Small intestine (tissue), 7 donors: Measurements from ENCODE around the gene ERC2. TPM values are rescaled to one million over a fixed set of nuclear protein-coding genes. Genes with fewer than 3 reads are reported as not detected.

ENCODE experiments used
- DNase-seq, 2 donors: peaks; one replicate each; pipeline versions ENCODE4 v3.0.0 to v3.0.0-alpha.2; 2013
- FAIRE-seq: peaks from 2 replicates; lab custom pipeline; 2012; peaks lifted over from hg19 to GRCh38; lab: Jason Lieb, UNC
- H3K27ac ChIP-seq, 3 donors: one replicate each; pipeline ENCODE4 v1.5.1; 2013; ENCODE audit warnings: low read length in 2 of 3, mild to moderate bottlenecking in 2 of 3, control low read depth in 1 of 3, inconsistent platforms in 1 of 3, low read depth in 1 of 3, moderate library complexity in 1 of 3
- H3K27me3 ChIP-seq, 3 donors: one replicate each; pipeline ENCODE4 v1.6.1; 2013; ENCODE audit warnings: low read length in 3 of 3, inconsistent platforms in 1 of 3; ENCODE audit not compliant: control insufficient read depth in 3 of 3, insufficient read depth in 3 of 3
- H3K36me3 ChIP-seq, 3 donors: one replicate each; pipeline ENCODE4 v1.6.1; 2013; ENCODE audit warnings: low read length in 3 of 3, inconsistent platforms in 1 of 3, low read depth in 1 of 3, mild to moderate bottlenecking in 1 of 3, moderate library complexity in 1 of 3; ENCODE audit not compliant: control insufficient read depth in 3 of 3, insufficient read depth in 2 of 3
- H3K4me1 ChIP-seq, 3 donors: one replicate each; pipeline ENCODE4 v1.6.1; 2013; ENCODE audit warnings: low read length in 2 of 3, inconsistent platforms in 1 of 3, low read depth in 1 of 3, mild to moderate bottlenecking in 1 of 3, moderate library complexity in 1 of 3; ENCODE audit not compliant: control insufficient read depth in 3 of 3, insufficient read depth in 2 of 3
- H3K4me3 ChIP-seq, 3 donors: one replicate each; pipeline ENCODE4 v1.5.1; 2013; ENCODE audit warnings: low read length in 3 of 3, control low read depth in 1 of 3, inconsistent platforms in 1 of 3, low read depth in 1 of 3, mild to moderate bottlenecking in 1 of 3, moderate library complexity in 1 of 3
- H3K9me3 ChIP-seq, 2 donors: one replicate each; pipeline ENCODE4 v1.6.1; 2013; ENCODE audit warnings: low read depth in 1 of 2, low read length in 1 of 2; ENCODE audit not compliant: control insufficient read depth in 2 of 2, insufficient read depth in 1 of 2
- WGBS, 3 donors: extraction: QIAGEN DNeasy Blood & Tissue Kit; methylation state at CpG; one replicate each; pipeline ENCODE4 v1.1.7; 2013; 5-methylcytosine and 5-hydroxymethylcytosine counted together
- polyA plus RNA-seq, 4 donors: library from polyadenylated mRNA; stranded (reverse) in 3 of 4; unstranded in 1 of 4; fragments of 200-250 nt in 3 of 4; fragments of 120-200 nt in 1 of 4; gene quantifications; one replicate each; pipeline versions ENCODE4 v1.2.1 to v1.2.3, GENCODE V29; 2013
- donor health status: healthy with polysubstance abuse.
- donor health status: control.
- donor health status: control.
- donor health status: Bipolar disorder and iron deficiency.
- donor health status: healthy.

The ERC2 gene
- polyA plus RNA-seq, 4 donors, result 0.73 to 2.0 TPM; not detected in 2

GRCh38 chr3:56314842-56315241, 153.4 kb downstream of the ERC2 start:
- no peak overlapping the region for H3K27ac ChIP-seq
- FAIRE-seq, result no peak
- no peaks in the 10 kb centered on the region for H3K36me3 ChIP-seq
- DNase-seq, result no peak
- 68 to 74% (median 73%) methylated on average over 5 of the region's 5 CpGs for WGBS, 3 donors
- no peak overlapping the region for H3K4me3 ChIP-seq
- no peaks in the 10 kb centered on the region for H3K27me3 ChIP-seq
- no peaks in the 10 kb centered on the region for H3K9me3 ChIP-seq
- no peaks in the 10 kb centered on the region for H3K4me1 ChIP-seq

DNA sequence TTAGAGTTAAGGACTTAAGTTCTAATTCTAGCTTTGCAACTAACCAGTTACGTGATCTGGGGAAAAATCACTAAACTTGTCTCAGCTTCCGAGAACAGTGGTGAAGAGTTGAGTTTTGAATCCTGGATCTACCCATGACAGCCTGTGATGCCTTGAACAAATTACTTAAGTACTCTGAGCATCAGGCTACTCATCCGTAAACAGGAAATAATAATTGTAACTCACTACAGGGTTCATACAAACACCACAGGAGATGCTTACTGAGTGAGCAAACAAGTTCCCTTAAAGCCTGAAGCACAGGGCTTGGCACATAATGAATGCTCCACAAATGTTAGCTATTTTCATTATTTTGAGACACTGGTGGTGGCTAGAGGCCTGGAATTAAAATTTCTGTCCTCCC, 158.8 kb downstream of the ERC2 start:
- no peak for FAIRE-seq
- Histone ChIP-seq H3K9me3 (no peaks in the 10 kb centered on the region), H3K27ac (no peak overlapping the region), H3K4me1 (no peaks in the 10 kb centered on the region), H3K4me3 (no peak overlapping the region), H3K36me3 (no peaks in the 10 kb centered on the region), H3K27me3 (peaks cover 0 to 3% (median 0%) of the 10 kb centered on the region in 3 donors)
- DNase-seq, result no peak
- WGBS, 3 donors, result 61 to 74% (median 73%) methylated on average over 3 of the region's 3 CpGs

GRCh38 chr3:56308471-56308870, 159.8 kb downstream of the ERC2 start:
- Histone ChIP-seq H3K36me3 (no peaks in the 10 kb centered on the region), H3K27me3 (peaks cover 0 to 3% (median 0%) of the 10 kb centered on the region in 3 donors), H3K4me3 (no peak overlapping the region), H3K27ac (no peak overlapping the region), H3K4me1 (no peaks in the 10 kb centered on the region), H3K9me3 (no peaks in the 10 kb centered on the region)
- WGBS, 3 donors, result 34 to 49% (median 41%) methylated on average over 2 of the region's 2 CpGs
- DNase-seq (no peak), FAIRE-seq (no peak)

DNA sequence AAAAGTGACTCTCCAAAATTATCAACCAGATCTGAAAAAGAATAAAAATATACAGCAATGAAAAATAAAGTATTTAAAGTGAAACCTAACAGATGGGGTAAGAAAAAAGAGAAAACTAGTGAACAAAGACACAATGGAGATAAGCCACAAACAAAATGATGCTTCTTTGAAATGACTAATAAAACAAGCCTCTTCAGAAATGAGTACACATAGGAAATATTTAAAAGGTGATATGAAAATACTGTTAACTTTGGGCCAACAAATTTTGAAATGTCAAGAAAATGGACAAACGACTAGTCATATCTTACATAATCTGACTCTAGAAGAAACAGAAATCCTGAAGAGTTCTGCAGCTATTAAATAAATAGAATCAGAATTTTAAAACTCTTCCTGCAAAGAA, 164.2 kb downstream of the ERC2 start:
- Histone ChIP-seq H3K4me3 (no peak overlapping the region), H3K9me3 (no peaks in the 10 kb centered on the region), H3K27ac (no peak overlapping the region), H3K4me1 (no peaks in the 10 kb centered on the region), H3K36me3 (no peaks in the 10 kb centered on the region), H3K27me3 (peaks cover 0 to 3% (median 0%) of the 10 kb centered on the region in 3 donors)
- peak; percentile 5 for FAIRE-seq
- WGBS, 3 donors, result 58 to 79% (median 59%) methylated on average over 1 of the region's 1 CpG
- DNase-seq, result no peak

DNA sequence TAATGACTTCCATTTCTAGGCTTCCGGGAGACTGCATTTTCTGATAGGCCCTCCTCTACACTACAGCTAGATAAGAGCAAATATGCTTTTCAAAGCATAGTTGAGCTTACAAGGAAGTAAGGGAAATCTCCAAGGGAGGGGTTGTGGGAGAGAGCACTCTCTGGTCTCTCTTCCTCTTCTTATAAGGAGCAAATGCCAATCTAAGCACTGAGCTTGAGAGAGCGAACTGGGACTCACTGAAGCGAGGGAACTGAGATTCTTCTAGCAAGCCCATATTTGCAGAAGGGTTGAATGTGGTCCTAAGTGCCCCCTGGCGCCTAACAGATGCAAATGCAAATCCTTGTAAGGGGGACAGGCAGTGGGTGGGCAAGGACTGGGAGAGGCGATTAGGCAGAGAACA, 164.8 kb downstream of the ERC2 start:
- DNase-seq, result peak; percentile 2 to 37
- H3K4me3 ChIP-seq, result no peak overlapping the region
- H3K9me3 ChIP-seq, result no peaks in the 10 kb centered on the region
- H3K27me3 ChIP-seq, result peaks cover 0 to 3% (median 0%) of the 10 kb centered on the region in 3 donors
- no peak overlapping the region for H3K27ac ChIP-seq
- H3K4me1 ChIP-seq, result no peaks in the 10 kb centered on the region
- WGBS, 3 donors, result 23 to 31% (median 27%) methylated on average over 5 of the region's 5 CpGs
- no peaks in the 10 kb centered on the region for H3K36me3 ChIP-seq
- no peak for FAIRE-seq

- Histone ChIP-seq H3K27ac (no peak overlapping the region), H3K9me3 (no peaks in the 10 kb centered on the region), H3K36me3 (no peaks in the 10 kb centered on the region), H3K27me3 (no peaks in the 10 kb centered on the region), H3K4me1 (no peaks in the 10 kb centered on the region), H3K4me3 (no peak overlapping the region)
- no peak for DNase-seq
- FAIRE-seq, result no peak
- WGBS, 3 donors, result 69 to 84% (median 78%) methylated on average over 2 of the region's 2 CpGs
Observed at GRCh38 chr3:56302417-56302816, 165.8 kb downstream of the ERC2 start.

GRCh38 chr3:56297281-56297840, 170.9 kb downstream of the ERC2 start:
- Histone ChIP-seq H3K27ac (no peak overlapping the region), H3K36me3 (no peaks in the 10 kb centered on the region), H3K27me3 (no peaks in the 10 kb centered on the region), H3K9me3 (no peaks in the 10 kb centered on the region), H3K4me3 (no peak overlapping the region), H3K4me1 (no peaks in the 10 kb centered on the region)
- WGBS, 3 donors, result 42 to 71% (median 51%) methylated on average over 3 of the region's 3 CpGs
- no peak for FAIRE-seq
- DNase-seq, result no peak

DNA sequence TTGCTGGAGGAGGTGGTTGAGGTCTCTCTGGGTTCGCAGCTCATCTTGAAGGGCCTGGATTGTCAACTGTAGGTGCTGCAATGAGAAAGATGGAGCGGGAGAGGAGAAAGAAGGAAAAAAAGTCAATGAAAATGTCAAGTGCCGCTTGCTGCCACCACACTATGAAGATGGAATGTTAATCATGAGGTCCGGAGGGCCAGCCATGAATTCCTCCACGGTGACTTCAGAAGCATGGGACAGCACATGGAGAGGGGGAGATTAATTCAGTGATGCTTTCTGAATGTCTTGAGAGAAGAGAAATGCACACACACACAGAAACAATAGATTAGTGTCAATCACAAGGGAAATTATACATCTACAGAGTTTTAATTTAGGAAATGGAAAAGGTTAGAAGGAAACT, 171.9 kb downstream of the ERC2 start:
- no peaks in the 10 kb centered on the region for H3K27me3 ChIP-seq
- H3K4me3 ChIP-seq, result no peak overlapping the region
- WGBS, 3 donors, result 69 to 78% (median 77%) methylated on average over 5 of the region's 5 CpGs
- no peak for FAIRE-seq
- no peaks in the 10 kb centered on the region for H3K9me3 ChIP-seq
- no peaks in the 10 kb centered on the region for H3K4me1 ChIP-seq
- DNase-seq, result no peak
- H3K36me3 ChIP-seq, result no peaks in the 10 kb centered on the region
- no peak overlapping the region for H3K27ac ChIP-seq

DNA sequence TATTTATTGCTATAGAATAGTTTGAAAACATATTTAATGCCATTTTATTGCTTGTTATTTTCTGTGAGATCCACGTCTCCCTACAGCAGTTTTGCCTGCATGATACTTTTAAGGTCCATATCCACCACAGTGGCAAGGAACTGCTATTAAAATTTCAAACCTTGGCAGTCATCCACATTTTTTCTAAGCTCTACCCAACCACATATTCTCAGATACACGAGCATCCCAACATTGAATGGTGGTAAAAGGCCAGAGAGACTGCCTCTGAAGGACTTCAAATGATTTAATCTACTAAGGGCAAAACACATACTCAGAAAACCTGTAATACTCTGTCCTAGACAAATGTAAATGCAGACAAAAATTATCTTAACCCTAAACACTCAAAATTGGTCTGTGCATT, 173.1 kb downstream of the ERC2 start:
- no peak for FAIRE-seq

More for the DNA sequence above, 173.1 kb downstream of the ERC2 start:
- H3K9me3 ChIP-seq, result no peaks in the 10 kb centered on the region
- H3K27ac ChIP-seq, result no peak overlapping the region
- H3K4me1 ChIP-seq, result no peaks in the 10 kb centered on the region
- DNase-seq, result no peak
- 43 to 56% (median 46%) methylated on average over 2 of the region's 2 CpGs for WGBS, 3 donors
- H3K27me3 ChIP-seq, result no peaks in the 10 kb centered on the region
- no peak overlapping the region for H3K4me3 ChIP-seq
- H3K36me3 ChIP-seq, result no peaks in the 10 kb centered on the region
